Retina (tissue), 1 donor: ENCODE results near the gene GALNT8.
"Not testable (repeated sequence)": the region's sequence is repeated elsewhere in the genome, so short reads cannot be mapped to it uniquely, and the experiment has no call there.

Experiments
- DNase-seq: peaks from one replicate; pipeline ENCODE4 v3.0.0-alpha.2; 2016

The GALNT8 gene

DNA sequence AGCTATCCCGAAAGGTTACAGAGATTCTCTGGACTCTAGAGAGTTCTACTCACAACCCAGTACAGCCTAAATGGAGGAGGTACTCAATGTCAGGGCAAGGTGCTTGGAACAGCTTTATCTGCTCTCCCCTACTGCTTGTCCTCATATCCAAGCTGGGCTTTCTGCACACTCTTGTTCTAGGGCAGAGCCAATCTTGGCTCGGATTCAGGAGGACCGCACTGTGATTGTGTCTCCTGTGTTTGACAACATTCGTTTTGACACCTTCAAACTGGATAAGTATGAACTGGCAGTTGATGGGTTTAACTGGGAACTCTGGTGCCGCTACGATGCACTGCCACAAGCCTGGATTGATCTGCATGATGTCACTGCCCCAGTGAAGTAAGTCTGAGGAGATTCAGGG, 25.0 kb downstream of the GALNT8 start:
- no peak for DNase-seq

DNA sequence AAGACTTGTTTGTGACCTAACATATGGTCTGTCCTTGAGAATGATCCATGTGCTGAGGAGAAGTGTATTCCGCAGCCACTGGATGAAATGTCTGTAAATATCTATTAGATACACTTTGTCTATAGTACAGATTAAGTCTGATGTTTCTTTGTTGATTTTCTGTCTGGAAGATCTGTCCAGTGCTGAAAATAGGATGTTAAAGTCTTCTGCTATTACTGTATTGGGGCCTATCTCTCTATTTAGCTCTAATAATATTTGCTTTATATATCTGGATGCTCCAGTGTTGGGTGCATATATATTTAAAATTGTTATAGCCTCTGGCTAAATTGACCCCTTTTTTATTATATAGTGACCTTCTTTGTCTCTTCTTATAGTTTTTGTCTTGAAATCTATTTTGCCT, 31.5 kb downstream of the GALNT8 start:
- DNase-seq, result not testable (repeated sequence)

DNA sequence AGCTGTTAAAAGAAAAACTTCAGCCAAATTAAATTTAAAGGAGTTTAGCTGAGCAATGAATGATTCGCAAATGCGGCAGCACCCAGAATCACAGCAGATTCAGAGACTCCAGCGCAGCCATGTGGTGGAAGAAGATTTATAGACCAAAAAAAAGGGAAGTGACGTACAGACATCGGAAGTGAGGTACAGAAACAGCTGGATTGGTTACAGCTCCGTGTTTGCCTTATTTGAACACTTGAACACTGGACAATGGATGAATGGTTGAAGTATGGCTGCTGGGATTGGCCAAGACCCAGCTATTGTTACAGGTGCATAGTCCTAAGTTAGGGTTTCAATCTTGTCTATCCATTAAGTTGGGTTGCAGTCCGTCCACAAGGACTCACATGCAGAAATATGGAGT, 42.6 kb downstream of the GALNT8 start:
- no peak for DNase-seq

DNA sequence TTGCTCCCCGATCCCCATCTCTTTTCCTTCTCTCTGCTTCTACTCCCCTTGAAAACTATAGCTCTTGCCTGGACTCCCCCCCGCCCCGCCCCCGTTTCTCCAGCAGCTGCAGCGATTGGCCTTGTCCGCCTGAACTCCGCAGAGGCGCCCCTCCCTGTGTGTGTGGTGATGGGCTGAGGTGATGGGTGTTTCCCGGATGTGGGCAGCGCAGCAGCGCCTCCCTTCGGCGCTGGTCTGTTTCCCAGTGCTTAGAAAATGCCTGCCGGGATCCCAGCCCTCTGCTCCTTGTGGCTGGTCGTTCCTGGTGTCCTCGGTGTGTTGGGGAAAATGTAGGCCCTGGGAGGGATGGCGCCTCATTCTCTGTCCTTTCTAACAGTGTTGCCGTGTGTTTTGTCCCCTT, 43.3 kb downstream of the GALNT8 start:
- peak; percentile 35 for DNase-seq

DNA sequence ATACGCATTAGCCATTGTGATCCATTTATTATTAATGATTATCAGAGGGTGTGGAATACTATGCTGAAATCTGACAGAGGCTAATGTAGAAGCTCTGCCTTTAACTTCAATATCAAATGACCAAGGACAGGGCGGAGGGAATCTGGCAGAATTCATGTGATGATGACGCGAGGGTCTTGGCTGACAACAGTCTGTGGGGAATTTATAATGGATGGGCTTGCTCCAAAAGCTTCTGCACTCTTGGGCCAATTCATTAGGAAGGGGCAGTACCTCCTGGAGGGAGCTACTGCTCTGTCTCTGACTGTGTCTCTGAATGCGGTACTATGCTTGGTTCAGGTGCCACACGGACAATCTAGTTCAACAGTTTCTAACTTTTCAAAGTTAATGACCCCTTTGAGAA, 46.2 kb downstream of the GALNT8 start:
- DNase-seq, result no peak

DNA sequence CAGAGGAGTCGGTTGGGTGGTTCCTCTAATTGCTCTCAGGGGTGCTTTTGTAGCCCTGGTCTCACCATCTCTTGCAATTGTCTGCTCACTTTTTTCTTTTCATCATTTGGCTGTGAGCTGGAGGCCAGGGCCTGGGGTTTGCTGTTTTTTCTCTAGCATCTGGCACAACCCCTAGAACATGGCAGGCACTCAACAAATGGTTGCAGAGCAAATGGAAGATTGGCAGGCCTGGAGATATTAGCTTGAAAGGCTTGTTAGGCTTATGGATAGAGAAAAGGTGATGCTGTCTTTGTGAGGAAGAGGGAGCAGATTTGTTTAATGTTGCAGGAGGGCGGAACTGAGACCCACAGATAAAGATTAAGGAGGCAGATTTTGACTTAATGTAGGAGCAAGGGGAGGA, 47.0 kb downstream of the GALNT8 start:
- no peak for DNase-seq

DNA sequence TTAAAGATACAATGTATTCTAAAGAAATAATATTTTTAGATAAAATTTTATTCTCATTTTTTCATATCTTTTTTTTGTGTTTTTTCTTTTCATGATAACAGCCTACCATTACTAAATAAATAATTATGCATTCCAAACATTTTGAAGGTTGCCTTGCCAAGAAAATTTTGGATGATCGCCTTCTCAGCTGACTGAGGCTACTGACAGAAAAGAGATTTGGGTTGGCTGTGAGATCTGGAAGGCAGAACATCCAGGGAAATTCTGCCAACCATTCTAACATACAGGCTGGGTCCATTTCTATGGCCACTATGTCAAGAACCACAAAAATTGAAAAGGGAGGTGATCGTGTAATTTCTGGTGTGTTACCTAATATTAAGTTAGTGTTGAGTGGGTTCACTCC, 48.1 kb downstream of the GALNT8 start:
- no peak for DNase-seq

DNA sequence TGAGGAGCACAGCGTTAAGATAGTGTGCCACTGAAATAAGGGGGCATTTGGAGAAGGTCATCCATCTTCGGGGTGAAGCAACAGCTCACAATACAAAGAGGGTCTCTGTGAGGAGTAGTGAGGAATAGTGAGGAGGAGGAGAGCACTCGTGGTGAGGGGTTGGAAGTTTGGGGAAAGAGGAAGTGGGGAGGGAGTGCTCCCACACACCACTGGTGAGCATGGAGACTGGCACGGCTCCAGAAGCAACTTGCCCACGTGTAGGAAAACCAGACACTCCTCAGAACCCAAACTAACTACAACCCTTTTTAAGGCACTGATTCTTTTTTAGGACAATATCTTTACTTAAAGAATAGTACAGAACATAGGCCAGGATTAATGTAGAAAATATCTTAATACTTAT, 48.9 kb downstream of the GALNT8 start:
- no peak for DNase-seq

DNA sequence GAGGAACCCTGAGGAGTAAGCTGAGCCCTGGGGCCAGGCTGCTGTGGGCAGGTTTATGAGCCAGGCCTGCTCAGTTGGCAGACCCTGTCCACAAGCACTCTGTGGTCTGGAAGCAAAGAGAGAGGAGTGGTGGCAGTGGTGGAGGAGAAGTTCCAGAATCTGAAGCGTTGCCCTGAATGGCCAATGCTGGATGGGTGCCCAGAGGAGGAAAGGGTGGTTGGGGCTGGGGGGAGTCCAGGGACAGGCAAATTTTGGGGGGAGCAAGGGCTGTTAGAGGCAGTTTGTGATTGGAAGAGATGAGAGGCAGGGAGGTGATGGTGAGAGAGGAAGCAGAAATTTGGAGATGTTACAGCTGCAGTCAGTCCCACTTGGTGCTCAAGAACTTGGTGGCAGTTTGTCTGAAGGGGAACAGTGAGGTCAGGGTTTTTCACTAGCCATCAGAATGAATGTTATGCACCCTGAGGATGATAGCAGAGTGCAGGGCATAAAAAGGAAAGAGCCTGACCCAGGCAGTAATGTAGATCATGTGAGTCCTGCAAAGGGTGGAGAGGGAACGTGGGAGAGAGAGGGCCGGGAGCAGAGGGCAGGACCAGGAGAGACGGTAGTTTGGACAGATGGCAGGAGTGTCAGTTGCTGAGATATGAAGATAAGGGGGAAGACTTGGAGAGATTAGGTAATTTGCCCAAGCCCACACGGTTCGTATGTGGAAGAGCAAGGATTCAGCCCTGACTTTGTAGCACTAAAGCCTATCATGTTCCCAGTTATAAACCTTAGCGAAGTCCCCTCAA, 51.2 kb downstream of the GALNT8 start:
- no peak for DNase-seq

DNA sequence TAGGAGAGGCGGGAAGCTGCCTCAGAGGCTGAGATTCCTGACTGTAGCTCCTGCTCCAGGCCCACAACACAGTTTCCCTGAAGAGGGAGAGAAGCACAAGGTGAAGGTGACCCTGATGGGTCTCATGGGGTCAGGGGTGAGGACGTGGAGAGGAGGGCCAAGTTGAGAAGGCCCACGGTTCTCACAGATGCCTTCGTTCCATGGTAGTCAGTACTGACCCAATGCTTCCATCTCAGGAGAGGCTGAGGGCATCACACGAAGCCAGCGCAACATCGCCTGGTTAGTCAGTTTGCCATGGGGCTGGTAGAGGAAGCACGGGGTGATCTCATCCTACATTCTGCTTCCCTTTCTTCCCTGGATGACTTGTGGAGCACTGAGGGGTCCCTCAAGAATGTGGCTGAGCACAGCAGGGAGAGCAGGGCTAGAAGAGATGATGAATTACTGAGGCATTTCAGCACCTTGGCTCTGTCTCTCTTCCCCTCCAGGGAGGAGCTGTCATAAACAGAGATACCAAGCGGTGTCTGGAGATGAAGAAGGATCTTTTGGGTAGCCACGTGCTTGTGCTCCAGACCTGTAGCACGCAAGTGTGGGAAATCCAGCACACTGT, 51.9 kb downstream of the GALNT8 start:
- no peak for DNase-seq

DNA sequence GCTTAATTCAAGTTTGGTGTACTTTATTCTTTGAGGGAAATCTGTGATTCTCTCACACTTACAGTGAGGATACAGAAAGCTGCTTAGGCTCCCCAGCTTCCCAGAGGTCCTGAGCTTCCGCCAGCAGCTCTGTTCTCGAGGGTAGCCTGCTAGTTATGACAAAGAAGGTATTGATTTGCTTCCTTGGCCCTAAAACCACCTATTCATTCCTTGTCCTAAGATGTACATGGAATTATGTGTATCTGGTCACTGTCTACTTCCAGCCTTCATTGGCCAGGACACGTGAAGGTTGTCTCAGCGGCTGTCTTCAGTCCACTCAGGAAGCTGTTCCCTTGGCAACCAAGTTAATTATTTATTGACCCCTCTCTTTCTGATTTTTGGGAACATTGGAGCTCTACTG, 55.7 kb downstream of the GALNT8 start:
- DNase-seq, result no peak

DNA sequence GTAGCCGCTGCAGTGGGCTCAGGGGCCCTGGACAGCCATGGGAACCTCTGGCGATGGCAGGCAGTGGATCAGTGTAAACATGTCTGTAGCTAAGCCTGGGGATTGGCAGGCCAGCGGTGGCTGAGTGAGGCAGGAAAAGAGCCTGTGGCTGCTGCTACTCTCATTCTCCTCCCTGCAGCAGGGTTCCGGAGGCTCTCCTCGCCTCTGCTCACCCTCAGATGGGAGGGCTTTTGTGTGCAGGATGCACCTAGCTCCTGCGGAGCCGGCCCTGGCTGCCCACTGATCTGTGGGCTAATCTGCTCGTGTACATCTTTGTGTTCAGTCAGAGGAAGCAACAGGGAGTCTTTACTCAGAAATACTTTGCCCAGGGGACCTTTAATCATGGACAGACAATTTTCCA, 59.5 kb downstream of the GALNT8 start:
- peak; percentile 53 for DNase-seq

DNA sequence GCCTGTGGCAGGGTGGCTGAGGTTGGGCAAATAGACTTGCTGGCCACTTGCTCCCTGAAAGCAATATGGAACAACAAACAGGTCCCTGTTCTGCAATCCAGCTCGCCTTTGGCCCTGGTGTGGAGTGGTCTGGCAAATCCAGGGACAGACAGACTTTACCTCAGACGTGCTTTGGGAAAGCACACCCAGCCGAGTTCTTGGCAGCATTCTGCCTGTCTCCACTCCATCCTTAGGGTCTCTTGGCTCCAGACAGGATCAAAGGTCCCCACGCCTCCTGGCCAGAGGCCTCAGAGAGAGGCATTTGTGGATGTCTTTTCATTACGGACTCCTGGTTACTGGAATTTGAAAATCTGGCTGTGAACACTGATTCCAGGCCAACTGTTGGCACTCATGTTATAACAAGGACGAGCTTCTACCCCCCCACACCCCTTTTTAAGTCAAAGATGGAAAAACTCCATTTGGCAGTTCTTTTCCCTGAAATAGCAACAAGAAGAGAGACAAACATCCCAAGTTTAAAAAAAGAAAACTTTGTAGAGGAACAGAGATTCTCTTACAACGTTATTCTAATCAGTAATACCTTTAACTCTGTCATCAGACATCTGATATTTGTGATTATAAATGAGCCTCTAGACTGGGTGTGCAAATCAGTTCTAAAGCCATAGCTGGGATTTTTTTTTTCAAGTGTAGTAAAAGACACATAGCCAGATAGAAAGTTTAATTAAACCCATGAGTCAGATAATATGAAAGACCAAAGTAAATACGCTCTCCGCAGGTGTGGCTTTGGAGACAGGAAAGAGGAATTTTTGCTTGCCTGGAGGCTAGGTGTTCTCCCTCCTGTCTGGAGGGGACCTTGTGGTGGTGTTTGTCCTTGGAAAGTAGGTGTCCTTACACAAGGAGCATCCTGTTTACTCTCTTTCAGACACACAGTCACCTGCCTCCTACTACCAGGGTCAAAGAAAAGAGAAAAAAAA, 60.7 kb downstream of the GALNT8 start:
- no peak for DNase-seq

DNA sequence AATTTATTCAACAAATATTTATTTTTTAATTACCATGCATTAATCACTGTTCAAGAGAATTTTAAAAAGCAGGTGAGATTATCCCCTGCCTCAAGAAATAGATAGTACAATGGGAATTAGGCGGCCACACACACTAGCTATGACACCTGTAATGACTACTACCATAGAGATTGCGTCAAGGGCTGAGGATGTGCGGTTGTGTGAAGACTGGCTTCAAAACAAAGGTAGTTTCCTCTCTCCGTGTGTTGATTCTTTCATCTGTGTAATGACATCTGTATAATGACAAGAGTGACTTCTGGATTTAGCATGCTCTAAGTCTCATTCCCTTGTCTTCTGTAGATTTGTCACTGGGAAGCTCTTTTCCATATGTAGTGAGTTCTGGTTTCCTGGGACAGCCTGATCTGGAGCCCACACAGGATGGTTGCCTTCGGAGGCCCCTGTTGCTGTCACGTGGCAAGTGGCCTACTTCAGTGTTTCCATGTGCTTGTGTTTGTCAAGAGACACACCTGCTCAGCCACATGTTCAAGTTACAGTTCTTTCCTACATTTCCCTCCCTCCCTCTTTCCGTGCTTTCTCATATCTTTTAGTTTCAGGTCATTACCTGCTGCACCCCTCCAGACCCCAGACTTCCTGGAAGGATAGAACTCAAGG, 64.3 kb downstream of the GALNT8 start:
- no peak for DNase-seq

DNA sequence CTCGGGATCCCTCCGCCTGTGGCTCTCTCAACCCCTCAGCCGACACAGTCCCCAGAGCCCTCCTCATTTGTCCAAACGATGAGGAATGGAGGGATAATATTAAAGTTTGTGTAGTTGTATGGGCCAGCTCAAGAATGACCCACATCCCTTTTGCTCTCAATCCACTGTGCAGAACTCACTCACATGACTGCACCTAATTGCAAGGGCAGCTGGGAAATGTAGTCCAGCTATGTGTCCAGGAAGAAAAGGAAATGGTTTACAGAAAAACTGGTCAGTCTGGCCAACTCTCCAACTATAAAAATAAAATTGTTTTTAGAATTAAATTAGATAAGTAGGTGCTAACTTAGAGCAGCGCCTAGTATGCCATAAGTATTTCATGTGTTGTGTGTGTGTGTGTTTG, 66.6 kb downstream of the GALNT8 start:
- DNase-seq, result no peak

DNA sequence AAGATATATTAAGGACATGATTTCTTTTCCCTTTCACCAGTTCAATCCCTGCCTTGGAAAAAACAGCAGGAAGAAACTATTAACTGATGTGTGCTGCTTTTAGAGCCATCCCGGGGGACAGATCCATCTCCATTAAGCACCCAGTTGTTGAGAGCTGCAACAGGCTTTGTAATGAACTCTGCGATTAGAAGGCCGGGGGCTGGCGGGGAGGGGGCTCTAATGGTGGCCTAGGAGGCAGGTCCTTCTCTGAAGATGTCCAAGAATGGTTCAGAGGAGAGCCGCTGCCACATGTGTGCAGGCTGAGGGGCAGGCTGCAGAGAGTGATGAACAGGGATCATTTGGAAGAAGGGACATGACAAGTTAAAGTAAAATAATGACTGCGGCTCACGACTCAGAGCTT, 67.8 kb downstream of the GALNT8 start:
- DNase-seq, result no peak

DNA sequence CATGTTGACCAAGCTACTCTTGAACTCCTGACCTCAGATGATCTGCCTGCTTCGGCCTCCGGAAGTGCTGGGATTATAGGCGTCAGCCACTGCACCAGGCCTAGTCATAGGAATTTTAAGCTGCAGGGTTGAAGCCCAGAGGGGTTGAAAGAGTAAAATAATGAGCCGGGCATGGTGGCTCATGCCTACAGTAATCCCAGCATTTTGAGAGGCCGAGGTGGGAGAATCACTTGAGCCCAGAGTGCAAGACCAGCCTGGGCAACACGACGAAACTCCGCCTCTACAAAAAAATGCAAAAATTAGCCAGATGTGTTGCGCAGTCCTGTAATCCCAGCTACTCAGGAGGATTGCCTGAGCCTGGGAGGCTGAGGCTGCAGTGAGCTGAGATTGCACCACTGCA, 69.6 kb downstream of the GALNT8 start:
- no peak for DNase-seq

DNA sequence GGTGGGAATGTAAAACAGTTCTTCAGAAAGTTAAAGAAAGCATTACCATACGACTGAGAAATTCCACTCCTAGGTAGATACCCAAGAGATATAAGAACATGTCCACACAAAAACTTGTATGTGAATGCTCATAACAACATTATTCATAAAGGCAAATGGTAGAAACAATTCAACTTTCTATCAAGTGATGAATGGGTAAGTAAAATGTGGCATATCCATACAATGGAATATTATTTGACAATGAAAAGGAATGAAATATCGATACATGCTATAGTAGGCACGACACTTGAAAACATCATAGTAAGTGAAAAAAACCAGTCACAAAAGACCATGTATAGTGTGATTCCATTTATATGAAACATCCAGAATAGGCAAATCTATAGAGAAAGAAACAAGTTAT, 71.3 kb downstream of the GALNT8 start:
- DNase-seq, result no peak

DNA sequence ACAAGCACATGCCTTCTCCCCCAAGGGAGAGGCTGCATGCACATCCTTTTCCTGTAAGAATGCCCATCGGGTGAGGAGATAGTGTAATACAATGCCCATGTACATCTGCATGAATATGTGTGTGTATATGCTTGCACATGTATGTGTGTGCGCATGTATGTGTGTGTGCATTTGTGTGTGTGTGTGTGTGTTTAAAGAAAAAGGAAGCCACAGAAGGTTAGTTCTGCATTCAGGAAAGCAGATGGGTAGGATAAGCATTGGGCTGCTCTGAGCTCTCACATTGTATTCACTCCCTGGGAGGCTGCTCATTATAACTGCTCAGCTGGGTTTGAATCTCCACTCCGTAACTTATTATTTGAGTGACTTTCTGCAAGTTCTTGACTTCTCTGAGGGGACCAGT, 74.3 kb downstream of the GALNT8 start:
- no peak for DNase-seq

DNA sequence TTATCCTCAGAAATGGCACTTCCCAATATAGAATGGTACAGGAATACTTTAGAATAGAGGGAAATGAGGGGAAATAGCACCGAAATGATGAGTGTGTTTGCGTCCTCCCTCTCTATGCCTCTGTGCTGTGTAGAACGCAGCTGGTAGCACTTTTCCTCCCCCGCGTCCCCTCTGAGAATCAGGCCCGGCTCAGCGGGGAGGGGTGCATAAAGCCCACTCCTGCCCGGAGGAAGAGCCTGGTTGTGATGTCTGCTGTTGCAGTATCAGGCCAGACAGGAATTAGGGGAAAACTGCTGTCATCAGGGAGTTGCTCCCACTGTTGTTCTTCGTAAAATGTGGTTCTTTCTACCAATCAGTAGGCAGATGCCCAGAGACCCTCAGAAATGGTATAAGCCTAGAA, 76.0 kb downstream of the GALNT8 start:
- DNase-seq, result no peak

DNA sequence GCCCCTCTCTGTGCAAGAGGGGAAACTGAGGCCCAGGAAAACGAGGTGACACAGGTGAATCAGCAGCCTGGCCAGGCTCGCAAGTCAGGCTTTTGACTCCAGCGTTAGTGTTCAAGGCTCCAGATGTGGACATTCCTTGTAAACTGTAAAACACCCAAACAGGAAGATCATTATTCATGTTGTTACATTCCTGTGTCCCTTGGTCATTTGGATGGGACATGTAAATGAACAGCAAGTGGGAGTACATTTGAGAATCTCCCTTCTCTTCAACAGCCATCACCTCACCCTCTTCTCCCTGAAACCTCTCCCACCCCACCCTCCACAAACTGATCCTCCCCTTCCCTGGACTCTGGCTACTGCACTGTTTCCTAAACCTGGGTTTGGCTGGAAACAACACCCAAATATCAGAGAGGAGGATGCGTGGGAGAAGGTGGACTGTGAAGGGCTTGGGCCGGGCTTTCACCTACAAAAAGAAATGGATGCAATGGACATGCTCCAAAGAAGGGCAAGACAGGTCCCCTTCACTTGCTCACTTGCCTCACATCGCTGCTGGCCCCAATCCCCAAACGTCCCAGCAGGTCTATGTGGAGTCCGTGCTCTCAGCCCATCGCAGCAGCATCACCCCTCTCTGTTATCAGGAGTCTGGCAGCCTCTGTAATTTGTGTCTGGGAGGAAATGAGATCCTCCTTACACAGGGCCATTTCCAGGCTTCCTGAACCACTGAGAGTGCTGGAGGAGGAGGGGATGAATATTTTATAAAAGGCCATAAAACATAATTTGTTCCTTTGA, 76.7 kb downstream of the GALNT8 start:
- DNase-seq, result no peak

DNA sequence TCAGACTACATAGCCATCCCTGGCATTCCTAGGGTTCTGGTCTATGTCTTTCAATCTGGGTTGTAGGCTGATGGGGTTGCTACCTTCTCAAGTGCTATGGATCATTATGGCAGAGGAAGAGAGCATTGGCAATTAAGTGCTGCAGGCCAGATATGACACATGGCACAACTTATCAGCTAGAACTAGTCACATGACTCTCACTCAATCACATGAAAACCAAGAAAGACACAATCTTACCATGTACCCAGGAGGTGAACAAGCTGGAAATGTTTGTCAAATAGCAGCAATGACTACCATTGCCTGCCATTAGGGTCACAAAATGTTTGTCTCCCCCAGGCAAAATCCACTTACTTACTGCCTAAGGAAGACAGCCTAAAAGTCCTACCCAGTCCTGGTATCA, 80.4 kb downstream of the GALNT8 start:
- DNase-seq, result no peak
